Activated CD4-positive, alpha-beta memory T cell treated with anti-CD3 and anti-CD28 coated beads for 36 hours (primary cell): ENCODE results near the gene PLA2G7. TPM values are rescaled to one million over a fixed set of nuclear protein-coding genes. Genes with fewer than 3 reads are reported as not detected.

Experiments used
- CTCF ChIA-PET: fragments of 350-600 bp; sonication (Branson Sonifier 250); formaldehyde crosslinking; loops from one replicate; lab custom pipeline; 2021; ENCODE audit warnings: antibody characterized with exemption, inconsistent platforms; lab: Charles Lee
- POLR2A ChIA-PET: fragments of 350-600 bp; sonication (Branson Sonifier 250); formaldehyde crosslinking; loops from one replicate; lab custom pipeline; 2021; ENCODE audit warnings: antibody characterized with exemption; lab: Charles Lee
- DNase-seq: peaks from one replicate; pipeline ENCODE4 v3.0.0-alpha.2; 2020
- H3K27ac Mint-ChIP-seq: one replicate; pipeline ENCODE4 v1.8.0; 2021; ENCODE audit warnings: mixed read lengths
- H3K27me3 Mint-ChIP-seq: one replicate; pipeline ENCODE4 v1.8.0; 2021; ENCODE audit warnings: mixed read lengths
- H3K36me3 Mint-ChIP-seq: one replicate; pipeline ENCODE4 v1.8.0; 2021; ENCODE audit warnings: mixed read lengths
- H3K4me1 Mint-ChIP-seq: one replicate; pipeline ENCODE4 v1.8.0; 2021; ENCODE audit warnings: low read depth, mixed read lengths
- H3K4me3 Mint-ChIP-seq: one replicate; pipeline ENCODE4 v1.8.0; 2021; ENCODE audit warnings: mild to moderate bottlenecking, mixed read lengths
- H3K9me3 Mint-ChIP-seq: one replicate; pipeline ENCODE4 v1.8.0; 2021; ENCODE audit warnings: mixed read lengths
- intact Hi-C: fragments of 100-400 bp; cut with micrococcal nuclease; formaldehyde crosslinking; loops from one replicate; pipeline ENCODE4 v1.15.1; 2023
- total RNA-seq, 2 experiments: library from RNA; stranded (reverse); gene quantifications; one replicate each; pipeline ENCODE4 v1.2.3, GENCODE V29; 2021

Gene PLA2G7
- total RNA-seq, 2 experiments from 2014 or later = not detected

DNA sequence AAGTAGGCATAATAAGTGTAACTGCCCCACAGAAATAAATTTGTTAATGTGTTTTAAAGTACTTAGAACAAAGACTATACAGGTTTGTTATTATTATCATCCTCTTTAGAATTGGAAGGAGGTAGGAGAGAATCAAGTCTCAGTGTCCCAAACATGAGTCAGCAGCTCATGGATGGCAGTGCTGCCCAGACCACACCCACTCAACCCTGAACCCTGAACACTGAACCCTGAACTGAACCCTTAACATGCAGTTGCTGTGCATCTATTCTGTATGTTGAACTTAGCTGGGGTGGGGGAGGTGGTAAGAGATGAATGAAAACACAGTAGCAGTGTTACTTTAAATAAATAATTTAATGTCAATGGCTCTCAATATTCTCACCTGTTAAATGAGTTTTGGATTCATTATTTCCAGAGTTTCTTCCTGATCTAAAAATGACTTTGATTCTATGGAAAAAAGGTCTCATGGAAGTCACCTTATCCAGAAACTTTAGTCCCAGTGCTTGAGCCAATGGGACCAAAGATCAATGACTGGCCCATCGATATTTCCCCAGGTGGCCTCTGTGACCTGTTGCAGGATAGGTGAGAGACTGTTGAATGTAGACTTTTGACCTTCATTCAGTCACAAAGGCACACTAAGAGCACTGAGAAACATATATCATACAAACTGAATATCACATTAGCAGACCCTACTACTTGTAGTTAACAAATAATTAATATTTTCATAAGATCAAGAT, 8.4 kb upstream of the PLA2G7 start:
- intact Hi-C loops = no loop called here
- Mint-ChIP-seq H3K9me3 (no peaks in the 10 kb centered on the region), H3K27ac (no peak overlapping the region), H3K36me3 (no peaks in the 10 kb centered on the region), H3K4me1 (no peaks in the 10 kb centered on the region), H3K4me3 (no peak overlapping the region), H3K27me3 (peaks cover 5% of the 10 kb centered on the region)
- ChIA-PET CTCF (no interaction called here), POLR2A (no interaction called here)
- no peak for DNase-seq

DNA sequence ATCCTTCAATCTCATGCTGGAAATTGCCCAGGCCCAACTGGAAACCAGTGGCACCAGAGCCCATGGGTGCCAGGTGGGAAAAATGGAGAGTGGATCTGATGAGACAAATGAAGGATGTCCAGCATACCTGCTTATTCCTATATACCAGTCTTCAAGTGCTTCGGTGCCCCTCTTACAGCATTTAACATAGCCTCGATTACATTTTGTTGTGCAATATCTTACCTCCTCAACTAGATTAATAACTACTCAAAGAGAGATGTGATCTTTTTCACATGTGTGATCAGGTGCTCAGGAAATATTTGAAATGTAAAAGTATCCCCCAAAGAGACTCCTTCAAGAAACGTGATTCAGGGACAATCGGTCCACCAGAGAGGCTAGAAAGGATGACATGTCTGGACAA, 6.7 kb upstream of the PLA2G7 start:
- no peak overlapping the region for H3K27ac Mint-ChIP-seq
- DNase-seq = no peak
- H3K27me3 Mint-ChIP-seq = peaks cover 12% of the 10 kb centered on the region
- H3K9me3 Mint-ChIP-seq = no peaks in the 10 kb centered on the region
- intact Hi-C loops = no loop called here
- no peaks in the 10 kb centered on the region for H3K4me1 Mint-ChIP-seq
- ChIA-PET CTCF (no interaction called here), POLR2A (no interaction called here)
- H3K4me3 Mint-ChIP-seq = no peak overlapping the region
- no peaks in the 10 kb centered on the region for H3K36me3 Mint-ChIP-seq

DNA sequence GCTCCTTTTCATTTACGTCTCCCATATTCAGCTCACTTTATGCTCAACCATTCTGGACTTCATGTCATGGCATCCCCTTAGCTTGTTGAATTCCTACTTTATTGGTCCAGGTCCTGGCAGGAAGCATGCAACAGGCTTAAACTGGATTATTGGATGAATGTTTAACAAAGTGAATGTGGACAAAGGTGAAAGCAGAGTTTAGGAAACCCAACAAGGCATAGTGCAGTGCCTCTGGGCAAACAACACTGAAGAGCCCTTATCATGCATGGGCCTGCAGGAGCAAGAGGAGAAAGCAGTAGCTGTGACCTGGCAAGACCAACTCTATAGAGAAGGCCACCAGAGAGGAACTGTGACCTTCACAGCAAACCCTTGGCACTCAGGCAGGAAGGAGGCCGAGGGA, 6.3 kb upstream of the PLA2G7 start:
- H3K4me1 Mint-ChIP-seq = no peaks in the 10 kb centered on the region
- H3K9me3 Mint-ChIP-seq = no peaks in the 10 kb centered on the region
- no peak for DNase-seq
- no peaks in the 10 kb centered on the region for H3K36me3 Mint-ChIP-seq
- CTCF ChIA-PET = no interaction called here
- peaks cover 14% of the 10 kb centered on the region for H3K27me3 Mint-ChIP-seq
- H3K4me3 Mint-ChIP-seq = no peak overlapping the region
- POLR2A ChIA-PET = no interaction called here
- H3K27ac Mint-ChIP-seq = no peak overlapping the region
- intact Hi-C loops = no loop called here

DNA sequence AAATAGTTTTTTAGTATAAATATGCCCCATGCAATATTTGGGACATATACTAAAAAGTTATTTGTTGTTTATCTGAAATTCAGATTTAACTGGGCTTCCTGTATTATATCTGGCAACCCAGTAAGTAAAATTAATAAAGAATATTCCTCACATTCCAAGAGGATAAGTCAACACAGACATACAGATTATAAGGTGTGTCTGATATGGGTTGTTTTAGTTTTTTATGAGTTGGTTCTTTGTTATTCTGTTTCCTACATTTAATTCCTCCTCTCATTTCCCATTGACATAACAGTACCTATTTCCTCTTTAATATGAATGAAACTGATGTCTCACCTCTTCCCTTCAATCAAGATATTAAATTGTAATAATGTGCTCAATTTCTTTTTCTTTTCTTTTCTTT, 1.7 kb upstream of the PLA2G7 start:
- CTCF ChIA-PET = no interaction called here
- Mint-ChIP-seq H3K27ac (no peak overlapping the region), H3K9me3 (no peaks in the 10 kb centered on the region), H3K36me3 (no peaks in the 10 kb centered on the region), H3K4me1 (peaks cover 7% of the 10 kb centered on the region), H3K27me3 (peaks cover 43% of the 10 kb centered on the region), H3K4me3 (no peak overlapping the region)
- POLR2A ChIA-PET = no interaction called here
- intact Hi-C loops = no loop called here
- no peak for DNase-seq

DNA sequence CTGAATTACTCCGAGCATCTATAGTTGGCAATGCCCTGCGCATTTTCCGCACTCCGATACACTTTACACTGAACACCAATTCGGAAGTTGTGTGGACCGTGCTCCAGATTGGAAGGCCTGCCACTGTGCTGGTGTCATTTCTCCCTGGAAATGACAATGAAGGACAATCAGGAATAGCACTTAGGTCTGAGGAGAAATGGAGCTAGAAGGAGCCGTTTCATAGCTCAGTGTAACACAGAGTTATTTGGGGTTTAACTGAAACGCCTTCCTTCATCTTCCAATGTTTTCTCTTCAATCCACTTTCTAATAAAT, 501 bp upstream of the PLA2G7 start:
- no peak overlapping the region for H3K4me3 Mint-ChIP-seq
- intact Hi-C loops = no loop called here
- no peak for DNase-seq
- ChIA-PET CTCF (no interaction called here), POLR2A (no interaction called here)
- H3K27ac Mint-ChIP-seq = no peak overlapping the region
- H3K4me1 Mint-ChIP-seq = peaks cover 7% of the 10 kb centered on the region
- no peaks in the 10 kb centered on the region for H3K36me3 Mint-ChIP-seq
- H3K9me3 Mint-ChIP-seq = no peaks in the 10 kb centered on the region
- peaks cover 47% of the 10 kb centered on the region for H3K27me3 Mint-ChIP-seq

DNA sequence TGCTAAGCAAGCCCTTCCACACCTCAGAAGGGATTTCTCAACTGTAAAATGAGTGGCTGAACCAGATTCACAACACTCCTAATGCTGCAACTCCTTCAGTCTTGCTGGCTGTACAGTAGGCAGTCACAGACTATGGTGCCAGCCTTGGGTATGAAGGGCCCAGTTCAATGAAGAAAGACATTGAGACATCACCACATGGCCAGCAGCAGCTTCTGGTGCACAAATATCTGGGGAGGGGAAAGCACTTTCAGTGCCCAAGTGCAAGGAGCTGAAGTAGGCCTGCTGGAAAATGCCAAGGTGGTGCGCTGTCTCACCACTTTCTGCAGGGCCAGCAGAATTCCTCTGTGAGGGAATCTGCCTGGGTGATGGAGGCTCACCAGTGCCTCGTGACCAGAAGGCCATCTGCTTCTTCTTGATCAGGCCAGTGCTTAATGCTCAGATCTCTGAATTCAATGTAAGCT, 1.8 kb downstream of the PLA2G7 start:
- Mint-ChIP-seq H3K4me1 (peaks cover 7% of the 10 kb centered on the region), H3K27ac (no peak overlapping the region), H3K36me3 (no peaks in the 10 kb centered on the region), H3K27me3 (peaks cover 53% of the 10 kb centered on the region), H3K9me3 (no peaks in the 10 kb centered on the region), H3K4me3 (no peak overlapping the region)
- intact Hi-C loops = no loop called here
- ChIA-PET CTCF (interaction anchor here (0.7 kb wide), 1 partner anchor 221 kb away, joined by 3 read pairs; no protein-coding TSS in a partner anchor), POLR2A (no interaction called here)
- DNase-seq = no peak

DNA sequence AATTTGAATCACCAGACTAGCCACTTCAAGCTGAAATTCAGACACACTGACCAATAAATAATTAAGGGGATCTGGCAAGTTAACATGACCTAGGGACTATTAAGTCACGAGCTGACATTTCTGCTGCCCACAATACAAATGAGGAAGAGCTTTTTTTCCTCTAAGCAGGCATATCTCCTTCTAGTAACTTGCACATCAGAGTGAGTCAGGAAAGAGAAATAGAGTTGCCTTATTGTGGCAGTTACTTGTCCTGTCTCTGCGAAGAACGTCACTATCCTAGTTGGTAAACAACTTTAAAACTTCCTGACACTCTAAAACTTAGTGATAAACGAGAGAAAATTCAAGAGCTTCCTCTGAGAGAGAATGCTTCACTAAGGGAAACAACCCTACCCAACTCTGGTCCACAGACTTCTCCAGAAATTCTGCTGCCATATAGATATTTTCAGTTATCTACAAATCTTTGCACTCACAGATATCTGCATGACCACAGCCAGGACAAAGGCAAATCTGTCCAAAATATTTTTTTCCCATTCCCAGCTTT, 4.2 kb downstream of the PLA2G7 start:
- Mint-ChIP-seq H3K9me3 (no peaks in the 10 kb centered on the region), H3K36me3 (no peaks in the 10 kb centered on the region), H3K27ac (no peak overlapping the region), H3K4me1 (peaks cover 7% of the 10 kb centered on the region), H3K4me3 (no peak overlapping the region), H3K27me3 (peaks cover 44% of the 10 kb centered on the region)
- no peak for DNase-seq
- intact Hi-C loops = no loop called here
- CTCF ChIA-PET = interaction anchor here (0.8 kb wide), 1 partner anchor 321 kb away, joined by 3 read pairs; no protein-coding TSS in a partner anchor
- POLR2A ChIA-PET = no interaction called here

DNA sequence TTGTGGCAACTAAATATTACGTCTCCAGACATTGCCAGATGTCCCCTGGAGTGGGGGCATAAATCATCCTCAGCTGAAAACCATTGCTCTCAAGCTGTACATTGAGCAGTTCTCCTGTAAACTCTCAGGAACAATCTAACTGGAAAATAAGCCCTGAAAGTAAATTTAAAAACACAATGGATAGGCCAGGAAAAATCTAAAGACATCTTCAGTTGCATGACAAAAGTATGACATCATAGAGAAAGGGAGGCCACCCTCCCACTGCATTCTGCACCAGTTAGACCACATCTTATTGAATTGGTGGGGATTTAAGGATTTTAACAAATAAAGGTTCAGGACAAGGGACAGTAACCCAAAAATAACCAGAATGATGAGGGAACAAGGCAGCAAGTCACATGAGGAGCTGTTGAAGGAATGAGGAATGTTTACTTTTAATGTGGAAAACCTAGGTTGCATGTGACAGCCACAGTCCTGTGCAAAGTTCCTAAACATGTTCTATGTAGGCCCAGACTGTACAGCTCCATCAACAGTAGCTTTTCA, 5.3 kb downstream of the PLA2G7 start:
- peaks cover 39% of the 10 kb centered on the region for H3K27me3 Mint-ChIP-seq
- POLR2A ChIA-PET = no interaction called here
- intact Hi-C loops = no loop called here
- H3K27ac Mint-ChIP-seq = no peak overlapping the region
- CTCF ChIA-PET = no interaction called here
- peaks cover 3% of the 10 kb centered on the region for H3K4me1 Mint-ChIP-seq
- H3K9me3 Mint-ChIP-seq = no peaks in the 10 kb centered on the region
- no peak overlapping the region for H3K4me3 Mint-ChIP-seq
- no peaks in the 10 kb centered on the region for H3K36me3 Mint-ChIP-seq
- DNase-seq = no peak

DNA sequence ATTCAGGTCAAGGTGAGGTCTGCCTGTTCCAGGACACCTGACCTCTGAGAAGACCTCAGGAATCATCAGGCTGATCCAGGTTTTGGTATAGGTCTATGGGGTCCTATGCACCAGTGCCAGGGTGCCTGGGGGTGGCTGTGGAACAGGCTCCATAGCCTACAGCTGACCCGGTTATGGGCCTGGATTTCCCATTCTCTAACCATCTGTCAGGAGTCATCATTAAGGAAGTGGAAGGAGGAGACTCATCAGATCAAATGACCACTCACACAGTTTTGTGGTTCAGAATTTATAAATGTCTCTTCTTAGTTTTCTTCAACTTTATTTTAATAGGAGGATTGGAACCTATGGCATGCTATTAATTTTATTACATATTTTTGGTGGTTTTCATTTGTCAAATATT, 14.8 kb downstream of the PLA2G7 start:
- Mint-ChIP-seq H3K9me3 (no peaks in the 10 kb centered on the region), H3K27me3 (peaks cover 27% of the 10 kb centered on the region), H3K4me1 (no peaks in the 10 kb centered on the region), H3K4me3 (no peak overlapping the region), H3K36me3 (no peaks in the 10 kb centered on the region), H3K27ac (no peak overlapping the region)
- intact Hi-C loops = no loop called here
- ChIA-PET POLR2A (no interaction called here), CTCF (no interaction called here)
- no peak for DNase-seq

DNA sequence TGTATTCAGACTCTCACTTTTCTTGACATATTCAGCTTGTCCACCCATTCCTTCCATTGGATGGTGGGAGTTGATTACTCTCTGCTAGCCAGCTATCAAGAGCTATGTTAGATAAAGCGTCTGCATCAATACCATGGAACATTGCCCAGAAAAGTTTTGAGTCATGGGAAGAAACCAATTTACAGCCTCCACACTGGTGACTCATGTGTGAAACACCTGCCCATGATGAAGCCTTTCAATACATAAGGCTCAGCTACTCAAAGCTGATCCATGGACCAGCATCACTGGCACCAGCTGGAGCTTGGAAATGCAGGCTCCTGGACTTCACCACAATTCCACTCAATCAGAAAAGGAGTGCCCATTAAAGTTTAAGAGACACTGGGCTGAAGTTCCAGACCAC, 16.1 kb downstream of the PLA2G7 start:
- Mint-ChIP-seq H3K4me1 (no peaks in the 10 kb centered on the region), H3K36me3 (no peaks in the 10 kb centered on the region), H3K27ac (no peak overlapping the region), H3K9me3 (no peaks in the 10 kb centered on the region), H3K4me3 (no peak overlapping the region), H3K27me3 (peaks cover 25% of the 10 kb centered on the region)
- POLR2A ChIA-PET = no interaction called here
- DNase-seq = no peak
- CTCF ChIA-PET = no interaction called here
- intact Hi-C loops = no loop called here

DNA sequence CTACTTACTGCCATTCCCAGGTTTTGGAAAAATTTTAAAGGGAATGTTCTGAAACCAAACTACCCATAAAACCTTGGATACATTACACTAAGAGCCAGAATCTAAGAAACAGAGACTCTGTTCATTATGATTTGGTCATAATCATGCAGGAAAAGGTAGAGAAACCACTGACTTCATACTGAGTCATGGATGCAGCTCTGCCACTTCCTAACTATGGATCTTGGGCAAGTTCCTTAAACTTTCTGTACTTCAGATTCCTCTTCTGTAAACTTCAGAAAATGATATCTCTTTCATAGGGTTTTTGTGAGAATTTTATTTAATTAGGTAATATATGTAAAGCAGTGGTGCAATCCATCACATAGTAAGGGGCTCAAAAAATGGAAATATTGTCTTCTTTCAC, 20.0 kb downstream of the PLA2G7 start:
- Mint-ChIP-seq H3K9me3 (no peaks in the 10 kb centered on the region), H3K4me1 (no peaks in the 10 kb centered on the region), H3K27ac (no peak overlapping the region), H3K4me3 (no peak overlapping the region), H3K27me3 (peaks cover 19% of the 10 kb centered on the region), H3K36me3 (no peaks in the 10 kb centered on the region)
- intact Hi-C loops = no loop called here
- DNase-seq = no peak
- CTCF ChIA-PET = no interaction called here
- POLR2A ChIA-PET = no interaction called here

DNA sequence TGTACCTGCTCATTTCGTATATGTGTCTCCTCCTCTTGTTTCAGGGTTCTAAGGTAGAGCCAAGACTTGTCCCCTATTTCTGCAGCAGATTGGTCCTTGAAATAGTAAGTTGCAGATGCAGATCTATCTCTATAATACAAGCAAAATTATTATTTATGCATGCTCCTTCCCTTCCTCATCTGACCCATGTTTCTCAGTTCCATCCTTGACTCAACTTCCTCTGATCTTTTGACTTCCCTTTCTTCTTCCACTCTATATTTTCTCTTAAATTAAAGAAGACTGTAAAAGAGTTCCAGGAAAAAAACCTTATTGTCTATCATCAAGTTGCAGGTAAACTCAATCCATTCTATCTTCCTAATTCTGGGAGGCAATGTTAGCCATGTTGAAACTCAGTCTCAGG, 23.7 kb downstream of the PLA2G7 start:
- Mint-ChIP-seq H3K9me3 (no peaks in the 10 kb centered on the region), H3K27me3 (peaks cover 5% of the 10 kb centered on the region), H3K36me3 (no peaks in the 10 kb centered on the region), H3K27ac (no peak overlapping the region), H3K4me1 (no peaks in the 10 kb centered on the region), H3K4me3 (no peak overlapping the region)
- intact Hi-C loops = no loop called here
- CTCF ChIA-PET = no interaction called here
- POLR2A ChIA-PET = no interaction called here
- no peak for DNase-seq

DNA sequence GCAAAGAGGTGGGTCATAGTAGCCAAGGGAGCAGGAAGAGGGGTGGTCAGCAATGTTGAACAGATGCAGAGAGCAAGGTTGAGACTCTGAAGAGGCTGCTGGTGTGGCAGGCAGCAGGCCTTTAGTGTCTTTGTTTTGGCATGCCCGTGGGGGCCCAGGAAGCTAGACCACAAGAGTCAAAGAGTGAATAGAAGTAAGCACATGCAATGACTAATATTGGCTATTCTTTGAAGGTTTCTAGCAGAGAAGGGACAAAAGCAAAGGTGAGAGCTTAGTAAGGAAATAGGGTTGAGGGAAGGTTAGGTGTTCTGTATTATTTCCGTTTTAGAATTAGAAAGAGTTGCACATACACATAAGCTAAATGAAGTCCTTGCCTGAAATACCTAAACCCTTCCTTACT, 28.7 kb downstream of the PLA2G7 start:
- no peak overlapping the region for H3K4me3 Mint-ChIP-seq
- H3K27ac Mint-ChIP-seq = no peak overlapping the region
- ChIA-PET CTCF (no interaction called here), POLR2A (no interaction called here)
- H3K27me3 Mint-ChIP-seq = peaks cover 21% of the 10 kb centered on the region
- intact Hi-C loops = loop anchor here (10.0 kb wide), 1 partner anchor 338 kb away; the partner anchor contains the start of gene ADGRF1
- H3K36me3 Mint-ChIP-seq = no peaks in the 10 kb centered on the region
- no peak for DNase-seq
- H3K4me1 Mint-ChIP-seq = no peaks in the 10 kb centered on the region
- H3K9me3 Mint-ChIP-seq = no peaks in the 10 kb centered on the region
